ENCODE measurements around the gene NAV3. TPM values are rescaled to one million over a fixed set of nuclear protein-coding genes. Genes with fewer than 3 reads are reported as not detected.

NAV3 gene
- total and polyA plus RNA-seq, 2 experiments from 2014 or later, result 4.0 to 12.0 TPM

- TF ChIP-seq ZNF462 (CRISPR knock-in tag; IDR thresholded peaks at IDR 0.05) (no peak), NANOG (IDR thresholded peaks at IDR 0.05; ENCODE audit: borderline replicate concordance) (no peak)
Observed at GRCh38 chr12:77918046-77918445, 87.4 kb downstream of the NAV3 start (continued).

GRCh38 chr12:77919450-77919849 is 88.8 kb downstream of the NAV3 start:
- Mint-ChIP-seq H3K27me3 (ENCODE audit: insufficient read depth, low read depth, poor library complexity) (peaks cover 5% of the 10 kb centered on the region), H3K27ac (no peak overlapping the region), H3K36me3 (ENCODE audit: low read depth) (no peaks in the 10 kb centered on the region), H3K4me1 (peaks cover 17% of the 10 kb centered on the region), H3K9me3 (no peaks in the 10 kb centered on the region), H3K4me3 (no peak overlapping the region)
- no peak overlapping the region for H3K27ac ChIP-seq (ENCODE audit: low read depth)
- H3F3A ChIP-seq (replicated peaks; ENCODE audit: low read depth), result no peaks in the 10 kb centered on the region
- no peaks in the 10 kb centered on the region for H3K9me2 ChIP-seq (ENCODE audit: insufficient read depth)
- no peaks in the 10 kb centered on the region for H3K27me3 ChIP-seq (ENCODE audit: insufficient read depth)
- H3K79me2 ChIP-seq (replicated peaks; ENCODE audit: insufficient read depth), result no peaks in the 10 kb centered on the region
- no peak overlapping the region for H3K4me2 ChIP-seq
- no peak overlapping the region for H2AFZ ChIP-seq
- H4K20me1 ChIP-seq (replicated peaks; ENCODE audit: insufficient read depth), result no peaks in the 10 kb centered on the region
- ATAC-seq (no peak), DNase-seq (ENCODE audit: low spot score) (no peak)
- H3K4me1 ChIP-seq (ENCODE audit: insufficient read depth), result peaks cover 23% of the 10 kb centered on the region
- no peak for TF ChIP-seq CTCF (conservative IDR thresholded peaks at IDR 0.05; ENCODE audit: low read depth in 2 of 2)
- no peak for TF ChIP-seq REST (IDR thresholded peaks at IDR 0.05; ENCODE audit: unreplicated experiment)
- TF ChIP-seq EZH2phosphoT487 (IDR thresholded peaks at IDR 0.05; ENCODE audit: unreplicated experiment), result no peak
- no peak for TF ChIP-seq CREB1 (CRISPR knock-in tag; IDR thresholded peaks at IDR 0.05; ENCODE audit: low read depth)
- no peak for TF ChIP-seq JUNB (IDR thresholded peaks at IDR 0.05; ENCODE audit: unreplicated experiment)
- TF ChIP-seq EZH2 (IDR thresholded peaks at IDR 0.05; ENCODE audit: low read depth, unreplicated experiment), result no peak
- TF ChIP-seq ETS1 (IDR thresholded peaks at IDR 0.05), result no peak
- H3K36me3 ChIP-seq (ENCODE audit: insufficient read depth), result no peaks in the 10 kb centered on the region
- no peak overlapping the region for H3K4me3 ChIP-seq
